Measurements from ENCODE around the gene OR2AG2. TPM values are rescaled to one million over a fixed set of nuclear protein-coding genes. Genes with fewer than 3 reads are reported as not detected.

The OR2AG2 gene
- total RNA-seq, 1 donor, result 0.09 TPM

GRCh38 chr11:6733326-6734275, 38.2 kb downstream of the OR2AG2 start:
- no peak overlapping the region for H3K4me3 ChIP-seq (ENCODE audit: low read depth, low read length)
- TF ChIP-seq CTCF (IDR thresholded peaks at IDR 0.05; ENCODE audit: insufficient read depth, low read length), result no peak
- DNase-seq (ENCODE audit: low read depth), result no peak

GRCh38 chr11:6727971-6728760, 43.6 kb downstream of the OR2AG2 start:
- no peak for DNase-seq (ENCODE audit: low read depth)
- no peak overlapping the region for H3K4me3 ChIP-seq (ENCODE audit: low read depth, low read length)
- TF ChIP-seq CTCF (IDR thresholded peaks at IDR 0.05; ENCODE audit: insufficient read depth, low read length), result no peak

GRCh38 chr11:6725386-6725896, 46.3 kb downstream of the OR2AG2 start:
- no peak for TF ChIP-seq CTCF (IDR thresholded peaks at IDR 0.05; ENCODE audit: insufficient read depth, low read length)

DNA sequence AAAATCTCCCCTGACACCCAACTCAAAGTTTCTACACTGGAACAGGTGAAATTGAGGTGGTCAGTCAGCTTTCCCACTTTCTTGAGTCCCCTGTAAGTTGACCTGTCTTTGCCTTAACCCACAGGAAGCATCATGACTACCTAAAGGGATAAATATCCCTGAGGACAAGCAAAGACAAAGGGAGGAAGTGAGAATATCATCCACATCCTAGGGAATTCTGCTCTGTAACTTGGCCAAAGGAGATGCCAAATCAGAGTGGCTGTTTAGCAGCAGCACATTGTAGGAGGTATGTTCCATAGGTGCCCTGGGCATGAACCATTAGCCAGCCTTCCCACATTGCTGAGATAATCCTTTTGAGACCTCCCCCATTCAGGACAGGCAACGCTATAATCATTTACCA, 47.8 kb downstream of the OR2AG2 start:
- TF ChIP-seq CTCF (IDR thresholded peaks at IDR 0.05; ENCODE audit: insufficient read depth, low read length), result no peak
- H3K4me3 ChIP-seq (ENCODE audit: low read depth, low read length), result no peak overlapping the region
- DNase-seq (ENCODE audit: low read depth), result no peak

More at GRCh38 chr11:6725386-6725896, 46.3 kb downstream of the OR2AG2 start:
- DNase-seq (ENCODE audit: low read depth), result no peak
- no peak overlapping the region for H3K4me3 ChIP-seq (ENCODE audit: low read depth, low read length)

DNA sequence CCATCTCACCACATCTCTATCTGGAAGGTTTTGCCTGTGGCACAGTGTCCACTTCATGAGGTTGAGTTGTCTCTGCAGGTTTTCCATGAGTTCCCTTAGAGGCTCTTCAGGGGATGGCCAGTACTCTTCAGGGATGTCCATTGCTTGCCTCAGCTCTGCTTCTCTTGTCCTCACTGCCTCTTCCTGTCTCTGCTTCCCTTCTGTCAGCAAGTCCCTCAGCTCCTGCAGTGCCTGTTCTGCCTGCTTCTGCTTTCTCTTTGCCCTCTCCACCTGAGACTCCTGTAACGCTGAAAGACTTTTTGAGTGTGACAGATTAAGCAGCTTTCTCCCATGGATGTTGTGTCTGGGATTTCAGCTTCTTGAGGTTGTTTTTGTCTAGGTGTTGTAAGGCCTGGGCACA, 50.4 kb downstream of the OR2AG2 start:
- no peak overlapping the region for H3K4me3 ChIP-seq (ENCODE audit: low read depth, low read length)
- no peak for TF ChIP-seq CTCF (IDR thresholded peaks at IDR 0.05; ENCODE audit: insufficient read depth, low read length)
- no peak for DNase-seq (ENCODE audit: low read depth)

DNA sequence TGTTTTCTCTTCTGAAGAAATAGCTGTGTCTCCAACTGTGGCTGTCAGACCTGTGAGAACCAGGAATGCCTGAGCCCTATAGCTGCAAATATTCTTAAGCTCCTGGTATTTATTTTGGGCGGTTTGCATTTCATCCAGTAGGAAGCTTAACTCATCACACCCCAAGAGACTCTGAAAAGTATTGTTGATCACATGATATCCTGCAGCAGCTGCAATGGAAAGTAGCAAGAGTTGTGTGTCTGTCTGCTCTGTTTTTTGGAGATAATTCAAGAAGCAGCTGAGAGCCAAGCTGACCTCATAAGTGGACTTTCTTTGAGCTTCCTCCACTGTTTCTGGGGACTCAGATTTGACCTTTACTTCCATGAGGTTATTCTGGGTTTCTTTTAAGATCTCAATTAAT, 52.2 kb downstream of the OR2AG2 start:
- DNase-seq (ENCODE audit: low read depth), result peak; percentile 12

More for the DNA sequence above, 52.2 kb downstream of the OR2AG2 start:
- no peak for TF ChIP-seq CTCF (IDR thresholded peaks at IDR 0.05; ENCODE audit: insufficient read depth, low read length)
- H3K4me3 ChIP-seq (ENCODE audit: low read depth, low read length), result no peak overlapping the region

Measured in fibroblast of the aortic adventitia (primary cell).